HG02759 (cell line): ENCODE data around the gene THAP10.
"Not testable (repeated sequence)": the region's sequence is repeated elsewhere in the genome, so short reads cannot be mapped to it uniquely, and the experiment has no call there.

Experiments used
- ATAC-seq: cut with Tn5 transposase; IDR thresholded peaks from one replicate; pipeline ENCODE4 v1.9.1; 2021; ENCODE audit warnings: mild to moderate bottlenecking, moderate library complexity; ENCODE audit not compliant: unreplicated experiment

Gene THAP10

GRCh38 chr15:70892002-70892911 is at the start of gene THAP10, which contains the start of gene LRRC49:
Gene THAP10 (minus strand): TSS chr15:70892433. CDS start chr15:70892272, 161 bp downstream.
Gene LRRC49 (plus strand): TSS chr15:70892826. CDS start chr15:70892895, 69 bp downstream.
- ATAC-seq: peak; percentile 85

- no peak for ATAC-seq
Observed at GRCh38 chr15:70936326-70936725, 44.1 kb upstream of the THAP10 start.

- ATAC-seq: no peak
Observed at GRCh38 chr15:70935631-70936030, 43.4 kb upstream of the THAP10 start.

- ATAC-seq: no peak
Observed at GRCh38 chr15:70933411-70933810, 41.2 kb upstream of the THAP10 start.

- no peak for ATAC-seq
Observed at GRCh38 chr15:70932397-70932796, 40.2 kb upstream of the THAP10 start.

GRCh38 chr15:70931821-70932220 is 39.6 kb upstream of the THAP10 start:
- ATAC-seq: no peak

GRCh38 chr15:70926914-70927313 is 34.7 kb upstream of the THAP10 start:
- ATAC-seq: not testable (repeated sequence)

GRCh38 chr15:70923311-70924080 is 31.3 kb upstream of the THAP10 start:
- no peak for ATAC-seq

- no peak for ATAC-seq
Observed at GRCh38 chr15:70922119-70922518, 29.9 kb upstream of the THAP10 start.

GRCh38 chr15:70920981-70921696 is 28.9 kb upstream of the THAP10 start:
- ATAC-seq: no peak

GRCh38 chr15:70917955-70918354 is 25.7 kb upstream of the THAP10 start:
- no peak for ATAC-seq

GRCh38 chr15:70916531-70916930 is 24.3 kb upstream of the THAP10 start:
- ATAC-seq: no peak

- no peak for ATAC-seq
Observed at GRCh38 chr15:70912187-70912586, 20.0 kb upstream of the THAP10 start.

- ATAC-seq: no peak
Observed at GRCh38 chr15:70910958-70911357, 18.7 kb upstream of the THAP10 start.

GRCh38 chr15:70907784-70908471 is 15.7 kb upstream of the THAP10 start:
- ATAC-seq: no peak

GRCh38 chr15:70906842-70907241 is 14.6 kb upstream of the THAP10 start:
- ATAC-seq: no peak

- no peak for ATAC-seq
Observed at GRCh38 chr15:70902107-70902506, 9.9 kb upstream of the THAP10 start.

- ATAC-seq: peak; percentile 20
Observed at GRCh38 chr15:70892912-70893560, 803 bp upstream of the THAP10 start.

- ATAC-seq: no peak
Observed at GRCh38 chr15:70882361-70882760, 9.9 kb downstream of the THAP10 start.

GRCh38 chr15:70880781-70881180 is 11.5 kb downstream of the THAP10 start:
- ATAC-seq: no peak
